Naive thymus-derived CD8-positive, alpha-beta T cell (primary cell): ENCODE results near the gene CYP3A4. TPM values are rescaled to one million over a fixed set of nuclear protein-coding genes. Genes with fewer than 3 reads are reported as not detected.
A peak's percentile ranks its signal among the peaks of the same experiment; 100 is the strongest.
"Not testable (repeated sequence)": the region's sequence is repeated elsewhere in the genome, so short reads cannot be mapped to it uniquely, and the experiment has no call there.

Source experiments
- ATAC-seq, 2 donors: fragments of 150-1000 bp; cut with Tn5 transposase in 1 of 2; sonication (Bioruptor Pico), chemical (Tn5 transposase) in 1 of 2; 1 replicate in 1 of 2; 2 replicates in 1 of 2; pipeline ENCODE4 v1.10.0; 2021; ENCODE audit warnings: mild to moderate bottlenecking in 2 of 2, moderate library complexity in 2 of 2
- POLR2A ChIA-PET: fragments of 350-600 bp; sonication (Branson Sonifier 250); formaldehyde crosslinking; loops from one replicate; lab custom pipeline; 2021; ENCODE audit warnings: antibody characterized with exemption; lab: Charles Lee
- DNase-seq, 10 donors: peaks; one replicate each; pipeline versions ENCODE4 v3.0.0 to v3.0.0-alpha.2; 2020 to 2022
- H3K27ac Mint-ChIP-seq, 10 donors: one replicate each; pipeline ENCODE4 v1.8.0; 2020 to 2022; ENCODE audit warnings: mild to moderate bottlenecking in 10 of 10, mixed read lengths in 10 of 10, moderate library complexity in 4 of 10, inconsistent platforms in 1 of 10
- H3K27me3 Mint-ChIP-seq, 5 donors: one replicate each; pipeline ENCODE4 v1.8.0; 2021 to 2022; ENCODE audit warnings: mixed read lengths in 5 of 5
- H3K36me3 Mint-ChIP-seq, 3 donors: one replicate each; pipeline ENCODE4 v1.8.0; 2020 to 2022; ENCODE audit warnings: mixed read lengths in 3 of 3, mild to moderate bottlenecking in 2 of 3, inconsistent platforms in 1 of 3
- H3K4me1 Mint-ChIP-seq, 4 donors: one replicate each; pipeline ENCODE4 v1.8.0; 2021 to 2022; ENCODE audit warnings: mixed read lengths in 4 of 4
- H3K4me3 Mint-ChIP-seq, 10 donors: one replicate each; pipeline ENCODE4 v1.8.0; 2020 to 2022; ENCODE audit warnings: mild to moderate bottlenecking in 10 of 10, mixed read lengths in 10 of 10, moderate library complexity in 6 of 10, inconsistent platforms in 1 of 10
- H3K9me3 Mint-ChIP-seq, 9 donors: one replicate each; pipeline ENCODE4 v1.8.0; 2020 to 2022; ENCODE audit warnings: mixed read lengths in 9 of 9, mild to moderate bottlenecking in 3 of 9, inconsistent platforms in 1 of 9, moderate library complexity in 1 of 9
- polyA plus RNA-seq, 3 donors: library from polyadenylated mRNA; unstranded; fragments of 300-500 nt; fragmentation: Illumina TruSeq; gene quantifications; one replicate each; pipeline ENCODE4 v1.2.3, GENCODE V29; 2021
- total RNA-seq, 8 experiments: library from RNA in 2 of 8; stranded (reverse) in 2 of 8; gene quantifications; one replicate each; pipeline ENCODE4 v1.2.3 and lab custom pipeline; 2021 to 2026

CYP3A4 gene
- total and polyA plus RNA-seq, 5 experiments from 2014 or later = 0.14 TPM; not detected in 4

DNA sequence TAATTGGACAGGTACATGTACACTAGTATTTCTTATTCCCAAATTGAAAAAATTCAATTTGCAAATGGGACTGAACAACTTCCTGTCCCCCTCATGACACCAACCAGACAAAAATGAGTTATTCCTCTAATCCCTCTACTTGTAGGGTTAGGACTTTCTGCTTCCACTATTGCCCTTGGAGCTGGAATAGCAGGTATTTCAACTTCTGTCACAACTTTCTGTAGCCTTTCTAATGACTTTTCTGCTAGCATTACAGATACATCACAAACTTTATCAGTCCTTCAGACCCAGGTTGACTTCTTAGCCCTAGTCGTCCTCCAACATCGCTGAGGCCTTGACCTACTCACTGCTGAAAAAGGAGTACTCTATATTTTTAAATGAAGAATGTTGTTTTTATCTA is 55.4 kb downstream of the CYP3A4 start:
- POLR2A ChIA-PET = no interaction called here
- H3K4me1 Mint-ChIP-seq = no peaks in the 10 kb centered on the region
- no peak overlapping the region for H3K4me3 Mint-ChIP-seq
- DNase-seq (no peak), ATAC-seq (no peak)
- peaks cover 0 to 2% (median 0%) of the 10 kb centered on the region in 5 donors for H3K27me3 Mint-ChIP-seq
- H3K9me3 Mint-ChIP-seq = no peaks in the 10 kb centered on the region
- no peak overlapping the region for H3K27ac Mint-ChIP-seq
- H3K36me3 Mint-ChIP-seq = peaks cover 0 to 2% (median 2%) of the 10 kb centered on the region in 3 donors

DNA sequence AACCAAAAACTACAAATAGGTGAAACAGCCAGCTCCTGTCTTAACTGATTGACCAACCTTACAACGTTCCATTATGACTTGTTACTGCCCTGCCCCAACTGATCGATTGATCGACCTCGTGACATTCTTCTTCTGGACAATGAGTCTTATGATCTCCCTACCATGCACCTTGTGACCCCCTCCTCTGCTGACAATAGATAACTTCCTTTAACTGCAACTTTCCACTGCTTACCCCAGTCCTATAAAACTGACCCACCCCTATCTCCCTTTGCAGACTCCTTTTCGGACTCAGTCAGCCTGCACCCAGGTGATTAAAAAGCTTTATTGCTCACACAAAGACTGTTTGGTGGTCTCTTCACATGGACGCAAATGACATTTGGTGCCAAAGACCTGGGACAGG is 60.8 kb downstream of the CYP3A4 start:
- H3K4me3 Mint-ChIP-seq, ATAC-seq, H3K36me3 Mint-ChIP-seq, H3K27ac Mint-ChIP-seq, H3K9me3 Mint-ChIP-seq, POLR2A ChIA-PET, H3K27me3 Mint-ChIP-seq, DNase-seq: not testable (repeated sequence)
- peaks cover 3 to 17% (median 9%) of the 10 kb centered on the region in 4 donors for H3K4me1 Mint-ChIP-seq

DNA sequence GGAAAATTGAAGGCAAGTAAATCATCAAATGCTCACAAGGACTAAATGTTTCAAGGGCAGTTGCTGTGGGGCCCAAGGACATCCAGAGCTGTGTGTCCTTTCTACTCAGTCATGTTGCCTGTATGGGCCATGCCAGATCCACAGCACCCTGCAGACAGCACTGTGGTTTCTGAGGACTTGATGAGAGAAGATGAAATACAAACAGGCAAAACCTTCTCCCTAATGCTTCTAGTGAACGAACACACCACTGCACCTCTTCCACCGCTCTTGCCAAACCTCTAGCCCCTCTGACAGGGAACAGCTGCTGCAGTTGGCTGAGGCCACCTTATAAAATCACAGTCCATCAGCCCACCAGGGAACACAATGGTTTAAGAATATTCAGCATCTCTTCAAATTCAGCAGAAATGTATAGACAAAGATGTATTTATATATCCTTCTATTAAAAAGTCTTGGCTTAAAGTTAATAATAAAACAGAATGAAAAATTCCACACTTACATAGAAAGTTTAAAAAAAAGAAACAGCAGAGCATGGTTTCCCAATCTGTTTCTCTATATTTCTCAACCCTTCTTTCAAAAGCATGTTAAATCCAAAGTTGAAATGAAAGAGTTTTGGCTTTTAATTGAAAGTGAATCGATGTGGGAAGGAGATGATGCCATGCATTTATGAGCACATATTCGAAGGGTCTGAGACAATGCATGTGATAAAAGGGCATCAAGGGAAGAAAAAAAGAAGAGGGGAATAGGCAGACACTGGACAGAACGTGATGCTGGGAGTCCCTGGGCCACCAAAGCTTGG is 63.0 kb downstream of the CYP3A4 start:
- Mint-ChIP-seq H3K4me3 (no peak overlapping the region), H3K27ac (peak overlapping the region in 8 of 10 donors; percentile 22 to 81 (median 56))

DNA sequence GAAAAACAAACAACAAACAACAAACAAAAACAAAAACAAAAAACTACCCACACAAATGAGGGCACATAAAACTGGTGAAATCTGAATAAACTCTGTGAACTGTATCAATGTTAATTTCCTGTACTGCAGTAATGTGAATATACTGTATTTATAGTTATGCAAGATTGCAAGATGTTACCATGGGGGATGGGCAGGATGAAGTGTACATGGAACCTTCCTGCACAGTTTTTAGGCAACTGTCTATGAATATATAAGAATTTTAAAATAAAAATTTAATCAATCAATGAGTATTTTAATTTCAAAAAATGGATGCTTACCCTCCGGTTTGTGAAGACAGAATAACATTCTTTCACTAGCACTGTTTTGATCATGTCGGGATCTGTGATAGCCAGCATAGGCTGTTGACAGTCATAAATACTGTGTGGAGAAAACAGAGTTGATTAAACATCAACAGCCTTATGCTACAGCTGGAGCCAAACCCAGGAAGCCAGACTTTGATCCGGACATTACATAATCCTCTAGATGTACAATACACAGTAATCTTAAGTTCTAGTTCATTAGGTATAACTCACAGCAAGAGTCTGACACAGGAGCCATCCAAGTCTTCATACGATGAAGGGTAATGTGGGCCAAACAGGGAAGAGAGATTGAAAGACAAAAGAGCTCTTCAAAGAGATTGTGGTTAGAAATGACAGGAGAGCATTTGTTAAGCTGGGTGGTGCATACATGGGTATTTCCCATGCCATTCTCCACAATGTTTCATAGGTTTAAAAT is 63.8 kb downstream of the CYP3A4 start:
- Mint-ChIP-seq H3K4me3 (no peak overlapping the region), H3K27ac (peak overlapping the region in 4 of 10 donors; percentile 39 to 80 (median 58)), H3K36me3 (peaks cover 4 to 23% (median 9%) of the 10 kb centered on the region in 3 donors), H3K9me3 (no peaks in the 10 kb centered on the region), H3K27me3 (peaks cover 0 to 2% (median 0%) of the 10 kb centered on the region in 5 donors), H3K4me1 (peaks cover 3 to 17% (median 9%) of the 10 kb centered on the region in 4 donors)
- peak in 2 of 10 donors; percentile 16 to 17 for DNase-seq
- ATAC-seq = peak in 1 of 2 donors; percentile 90
- POLR2A ChIA-PET = no interaction called here

More for the DNA sequence above, 63.0 kb downstream of the CYP3A4 start:
- H3K36me3 Mint-ChIP-seq = peaks cover 0 to 15% (median 5%) of the 10 kb centered on the region in 3 donors
- DNase-seq (peak in 1 of 10 donors; percentile 1), ATAC-seq (peak in 1 of 2 donors; percentile 73)
- peaks cover 3 to 17% (median 9%) of the 10 kb centered on the region in 4 donors for H3K4me1 Mint-ChIP-seq
- peaks cover 0 to 2% (median 0%) of the 10 kb centered on the region in 5 donors for H3K27me3 Mint-ChIP-seq
- H3K9me3 Mint-ChIP-seq = no peaks in the 10 kb centered on the region
- POLR2A ChIA-PET = no interaction called here

DNA sequence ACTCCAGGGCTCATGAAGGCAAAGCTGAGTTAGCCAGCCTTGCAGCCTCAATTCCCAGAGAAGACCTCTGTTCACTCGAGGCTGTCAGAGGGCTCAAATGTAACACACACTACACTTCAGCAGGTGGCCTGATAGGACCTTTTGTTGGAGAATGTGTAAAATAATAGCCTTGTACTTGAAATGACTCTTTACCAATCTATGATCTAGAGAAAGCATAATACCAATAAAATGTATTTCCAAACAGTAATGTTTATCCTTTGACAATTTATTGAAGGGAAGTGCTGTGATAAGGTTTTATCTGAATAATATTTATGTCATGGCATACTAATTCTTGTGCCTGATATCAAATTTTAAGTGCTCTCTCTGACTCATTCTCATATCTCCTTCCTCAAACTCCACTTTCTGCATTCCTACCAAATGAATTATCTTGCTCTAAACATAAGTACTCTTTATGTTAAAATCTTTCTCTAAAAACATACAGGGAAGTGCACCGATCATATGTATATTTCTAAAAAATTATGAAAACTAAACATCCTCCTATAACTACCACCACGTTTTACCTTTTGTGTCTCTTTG is 69.9 kb downstream of the CYP3A4 start:
- Mint-ChIP-seq H3K36me3 (peaks cover 15 to 51% (median 34%) of the 10 kb centered on the region in 3 donors), H3K4me3 (no peak overlapping the region), H3K27me3 (no peaks in the 10 kb centered on the region), H3K4me1 (no peaks in the 10 kb centered on the region), H3K9me3 (peaks cover 0 to 6% (median 0%) of the 10 kb centered on the region in 9 donors), H3K27ac (no peak overlapping the region)
- POLR2A ChIA-PET = no interaction called here
- DNase-seq (no peak), ATAC-seq (no peak)

DNA sequence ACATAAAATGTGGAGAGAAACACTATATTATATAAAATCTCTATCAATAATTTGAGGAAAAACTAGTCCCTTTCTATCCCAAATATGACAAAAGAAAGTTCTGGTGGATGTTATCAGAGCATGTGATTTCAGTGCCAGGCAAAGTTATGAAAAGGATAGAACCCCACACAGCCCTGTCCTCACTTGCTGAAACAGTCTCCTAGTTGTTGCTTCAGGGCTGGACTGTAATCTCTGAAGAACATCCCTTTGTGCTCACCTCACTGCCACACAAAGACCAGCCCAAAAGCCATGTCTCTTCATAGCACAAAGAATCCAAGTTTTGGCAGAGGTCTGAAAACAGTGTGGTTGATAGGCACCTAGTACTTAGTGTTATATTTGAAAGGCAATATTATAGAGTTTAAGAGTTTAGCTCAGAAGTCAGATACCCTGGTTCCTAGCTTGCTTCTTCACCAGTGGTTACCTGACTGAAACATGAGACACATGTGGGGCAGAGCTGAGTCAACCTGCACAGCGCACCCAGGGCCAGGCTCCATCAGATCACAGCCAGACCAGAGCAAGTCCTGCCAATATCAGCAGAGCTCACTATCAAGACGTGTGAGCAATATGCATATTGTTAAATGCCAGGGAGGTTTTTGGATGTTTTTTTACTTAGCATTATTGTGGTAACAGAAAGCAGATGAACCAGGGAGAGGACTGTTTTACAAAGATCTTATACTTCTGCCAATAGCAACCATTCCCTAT is 74.0 kb downstream of the CYP3A4 start:
- H3K4me3 Mint-ChIP-seq = no peak overlapping the region
- POLR2A ChIA-PET = no interaction called here
- ATAC-seq (no peak), DNase-seq (no peak)
- peaks cover 38 to 53% (median 46%) of the 10 kb centered on the region in 3 donors for H3K36me3 Mint-ChIP-seq
- no peaks in the 10 kb centered on the region for H3K27me3 Mint-ChIP-seq
- H3K4me1 Mint-ChIP-seq = no peaks in the 10 kb centered on the region
- peaks cover 0 to 25% (median 5%) of the 10 kb centered on the region in 9 donors for H3K9me3 Mint-ChIP-seq
- no peak overlapping the region for H3K27ac Mint-ChIP-seq

DNA sequence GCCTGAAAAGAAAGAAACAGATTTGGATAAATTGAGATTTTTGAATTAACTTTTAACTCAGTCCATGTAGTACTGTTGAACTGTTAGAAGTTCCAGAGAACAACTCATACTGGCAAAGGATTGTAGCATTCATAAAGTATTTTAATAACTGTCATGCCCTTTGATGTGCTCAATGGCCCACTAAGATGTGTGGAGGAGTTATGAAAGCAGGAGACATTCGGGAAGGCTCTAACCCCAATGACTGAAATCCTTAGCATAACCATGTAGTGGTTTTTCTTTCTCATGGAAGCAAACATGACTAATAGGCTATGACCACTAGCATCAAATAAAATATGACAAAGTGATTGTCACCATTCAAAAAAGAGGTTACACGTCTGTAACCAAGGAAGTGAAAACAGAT is 74.7 kb downstream of the CYP3A4 start:
- no peak overlapping the region for H3K27ac Mint-ChIP-seq
- ATAC-seq = no peak

DNA sequence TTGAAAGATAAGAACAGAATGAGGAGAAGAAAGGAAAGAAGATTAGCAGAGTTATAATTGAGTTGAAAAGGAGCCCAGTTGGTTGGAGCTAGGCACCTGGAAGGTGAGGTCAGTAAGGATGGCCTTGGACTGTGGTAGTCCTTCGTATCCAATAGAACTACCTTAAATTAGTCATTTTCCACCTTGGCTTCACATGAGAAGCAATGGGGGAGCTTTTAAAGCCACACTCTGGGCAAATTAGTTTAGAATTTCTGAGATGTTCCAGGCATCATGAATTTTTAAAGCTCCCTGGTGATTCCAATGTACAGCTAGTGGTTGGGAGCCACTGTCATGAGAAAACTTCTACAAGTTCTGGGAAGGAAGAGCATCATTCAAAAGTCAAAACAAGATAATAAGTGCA is 76.9 kb downstream of the CYP3A4 start:
- peaks cover 32 to 42% (median 38%) of the 10 kb centered on the region in 3 donors for H3K36me3 Mint-ChIP-seq
- H3K27ac Mint-ChIP-seq = peak overlapping the region in 1 of 10 donors; percentile 65
- H3K9me3 Mint-ChIP-seq = peaks cover 0 to 21% (median 4%) of the 10 kb centered on the region in 9 donors
- DNase-seq (no peak), ATAC-seq (no peak)
- H3K4me1 Mint-ChIP-seq = no peaks in the 10 kb centered on the region
- no peaks in the 10 kb centered on the region for H3K27me3 Mint-ChIP-seq
- no peak overlapping the region for H3K4me3 Mint-ChIP-seq
- POLR2A ChIA-PET = no interaction called here

More for the DNA sequence above, 74.7 kb downstream of the CYP3A4 start:
- DNase-seq = no peak
- H3K27me3 Mint-ChIP-seq = no peaks in the 10 kb centered on the region
- no peaks in the 10 kb centered on the region for H3K4me1 Mint-ChIP-seq
- H3K9me3 Mint-ChIP-seq = peaks cover 0 to 22% (median 5%) of the 10 kb centered on the region in 9 donors
- POLR2A ChIA-PET = no interaction called here
- no peak overlapping the region for H3K4me3 Mint-ChIP-seq
- peaks cover 32 to 46% (median 42%) of the 10 kb centered on the region in 3 donors for H3K36me3 Mint-ChIP-seq

Other genes starting within 250 kb of the CYP3A4 start
- gene FAM200A, start 232.1 kb downstream of the CYP3A4 start, total RNA-seq = 10 to 100 TPM in 1 of 2 experiments, 1 to 10 TPM in 1; 8.6 to 11.3 TPM
- 1 to 10 TPM; 3.2 to 6.3 (median 5.4) TPM for gene FAM200A, start 232.1 kb downstream of the CYP3A4 start, polyA plus RNA-seq
- 100 to 1,000 TPM; 179 to 181 TPM for gene ZNF655, start 225.5 kb downstream of the CYP3A4 start, total RNA-seq
- 10 to 100 TPM; 70.3 to 86.3 (median 74.3) TPM for gene ZNF655, start 225.5 kb downstream of the CYP3A4 start, polyA plus RNA-seq
- 1 to 10 TPM; 2.3 to 2.5 TPM for gene TMEM225B, start 185.9 kb downstream of the CYP3A4 start, total RNA-seq
- 1 to 10 TPM; 2.7 to 3.4 (median 2.8) TPM for gene TMEM225B, start 185.9 kb downstream of the CYP3A4 start, polyA plus RNA-seq
- gene ZSCAN25, start 167.2 kb downstream of the CYP3A4 start, total RNA-seq = 10 to 100 TPM; 57.1 to 57.8 TPM
- 10 to 100 TPM in 2 of 3 donors, 1 to 10 TPM in 1; 9.2 to 19.0 (median 16.2) TPM for gene ZSCAN25, start 167.2 kb downstream of the CYP3A4 start, polyA plus RNA-seq
- under 1 TPM in 1 of 2 experiments, not detected in 1; 0.16 TPM for gene CYP3A5, start 104.2 kb downstream of the CYP3A4 start, total RNA-seq
- under 1 TPM; 0.14 to 0.41 (median 0.20) TPM for gene CYP3A5, start 104.2 kb downstream of the CYP3A4 start, polyA plus RNA-seq
- not detected for gene CYP3A7, start 49.0 kb downstream of the CYP3A4 start, total RNA-seq
- gene CYP3A7, start 49.0 kb downstream of the CYP3A4 start, polyA plus RNA-seq = not detected
- under 1 TPM in 1 of 2 experiments, not detected in 1; 0.44 TPM for gene CYP3A43, start 43.8 kb upstream of the CYP3A4 start, total RNA-seq
- not detected for gene CYP3A43, start 43.8 kb upstream of the CYP3A4 start, polyA plus RNA-seq
- gene OR2AE1, start 92.8 kb upstream of the CYP3A4 start, total RNA-seq = 1 to 10 TPM; 1.1 to 1.3 TPM
- gene OR2AE1, start 92.8 kb upstream of the CYP3A4 start, polyA plus RNA-seq = not detected
- gene TRIM4, start 135.3 kb upstream of the CYP3A4 start, total RNA-seq = 10 to 100 TPM; 68.4 to 70.6 TPM
- gene TRIM4, start 135.3 kb upstream of the CYP3A4 start, polyA plus RNA-seq = 10 to 100 TPM; 22.2 to 32.2 (median 31.0) TPM
- gene GJC3, start 145.4 kb upstream of the CYP3A4 start, total RNA-seq = 1 to 10 TPM; 1.6 to 1.7 TPM
- gene GJC3, start 145.4 kb upstream of the CYP3A4 start, polyA plus RNA-seq = 1 to 10 TPM in 1 of 3 donors, under 1 TPM in 1, not detected in 1; 0.42 to 2.0 TPM
- gene AZGP1, start 191.8 kb upstream of the CYP3A4 start, total RNA-seq = not detected
- gene AZGP1, start 191.8 kb upstream of the CYP3A4 start, polyA plus RNA-seq = not detected
- gene ZKSCAN1, start 231.4 kb upstream of the CYP3A4 start, total RNA-seq = 100 to 1,000 TPM; 104 to 108 TPM
- gene ZKSCAN1, start 231.4 kb upstream of the CYP3A4 start, polyA plus RNA-seq = 10 to 100 TPM; 39.1 to 63.6 (median 47.1) TPM